ENCODE measurements around the gene HS3ST5.
"Not testable (repeated sequence)": the region's sequence is repeated elsewhere in the genome, so short reads cannot be mapped to it uniquely, and the experiment has no call there.

HS3ST5 gene

DNA sequence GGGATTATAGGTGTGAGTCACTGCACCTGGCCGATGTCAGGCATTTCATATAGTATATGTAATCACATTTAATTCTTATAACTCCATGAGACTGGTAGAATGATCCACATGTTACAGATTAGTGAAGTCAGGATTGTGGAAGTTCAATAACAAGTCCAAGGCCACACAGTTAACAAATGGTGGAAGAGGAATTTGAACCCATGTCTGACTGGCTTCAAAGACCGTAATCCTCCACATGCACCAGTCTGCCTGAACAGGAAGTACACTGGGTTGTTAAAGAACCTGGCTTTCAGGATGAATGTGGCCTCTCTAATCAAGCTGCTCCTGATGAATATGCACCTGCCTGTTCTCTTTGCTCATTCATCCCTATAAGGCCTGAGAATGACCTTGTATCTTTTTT lies 249.9 kb downstream of the HS3ST5 start:
- DNase-seq (ENCODE audit: low read depth in 2 of 2) = no peak

DNA sequence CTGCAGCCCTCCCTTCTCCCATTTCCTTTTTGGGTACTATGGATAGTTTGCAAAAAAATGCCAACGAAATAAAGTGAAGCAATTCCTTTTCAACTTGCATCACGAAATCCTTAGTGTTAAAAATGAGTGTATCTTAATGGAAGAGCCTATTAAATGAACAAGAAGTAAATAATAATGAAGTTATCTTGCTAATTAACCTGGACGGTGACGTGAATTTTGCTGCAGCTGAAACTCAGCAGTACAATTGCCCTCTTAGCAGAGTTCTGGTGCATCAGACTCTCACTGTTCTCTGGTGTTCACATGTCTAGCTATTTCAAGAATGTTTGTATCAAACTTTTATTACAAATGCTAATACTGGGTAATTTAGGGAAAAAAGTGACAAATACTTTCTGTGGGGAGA lies 252.2 kb downstream of the HS3ST5 start:
- no peak for DNase-seq (ENCODE audit: low read depth in 2 of 2)

DNA sequence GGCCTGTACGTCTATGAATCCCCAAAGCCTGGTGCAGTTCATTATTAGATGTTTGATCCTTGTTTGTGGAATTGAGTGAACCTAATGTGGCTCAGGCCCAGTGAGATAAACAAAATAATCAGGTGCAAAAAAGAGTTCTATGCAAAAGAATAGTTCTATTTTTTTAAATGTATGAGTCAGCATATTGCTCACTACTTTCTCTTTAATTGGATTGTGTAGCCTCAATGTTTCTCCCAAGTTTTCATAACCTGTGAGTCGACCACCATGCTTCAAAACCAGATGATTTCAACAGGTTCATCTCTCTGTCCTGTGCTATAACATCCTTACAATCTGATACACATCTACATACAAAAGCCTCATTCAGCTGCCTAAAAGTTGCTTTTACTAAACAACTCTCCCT lies 255.3 kb downstream of the HS3ST5 start:
- DNase-seq (ENCODE audit: low read depth in 2 of 2) = no peak

DNA sequence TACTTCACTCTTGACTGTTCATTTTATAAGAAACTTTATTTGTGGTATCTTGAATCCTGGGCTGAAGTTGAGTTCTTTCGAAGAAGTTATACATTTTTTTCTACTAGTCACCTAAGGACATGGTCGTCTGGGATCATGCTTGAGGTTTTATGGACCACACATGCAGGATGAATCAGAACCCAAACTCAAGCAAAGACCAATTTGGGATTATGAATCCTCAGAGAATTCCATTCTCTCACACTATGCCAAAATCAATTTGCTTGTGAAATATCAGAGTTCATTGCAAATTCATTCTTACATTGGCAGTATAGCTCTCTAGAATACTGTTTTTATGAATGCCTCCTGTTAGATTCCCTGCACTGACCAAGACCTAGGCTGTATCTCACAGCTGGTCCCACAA lies 257.6 kb downstream of the HS3ST5 start:
- DNase-seq (ENCODE audit: low read depth in 2 of 2) = peak; percentile 79 to 83

DNA sequence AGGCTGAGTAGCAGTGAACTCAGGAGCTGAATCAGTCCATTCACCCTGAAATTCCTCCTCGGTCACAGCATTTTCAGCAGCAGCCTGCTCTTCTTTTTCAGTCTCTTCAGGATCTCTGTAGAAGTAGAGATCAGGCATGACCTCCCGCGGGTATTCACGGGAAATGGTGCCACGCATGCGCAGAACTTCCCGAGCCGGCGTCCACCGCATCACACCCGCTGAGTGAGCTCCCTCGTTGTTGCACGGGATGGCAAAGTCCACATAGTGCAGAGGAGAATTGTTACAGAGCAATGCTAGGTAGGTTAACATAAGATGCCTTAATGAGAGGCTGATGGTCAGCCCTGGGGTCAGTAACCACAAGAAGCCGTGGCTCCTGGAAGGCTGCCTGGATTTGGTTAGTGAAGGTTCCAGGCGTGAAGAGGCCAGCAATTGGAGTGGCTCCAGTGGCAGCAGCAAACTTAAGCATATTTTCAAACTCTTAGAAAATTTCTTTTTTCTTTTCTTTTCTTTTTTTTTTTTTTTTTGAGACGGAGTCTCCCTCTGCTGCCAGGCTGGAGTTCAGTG lies 258.4 kb downstream of the HS3ST5 start:
- DNase-seq (ENCODE audit: low read depth in 2 of 2) = no peak

DNA sequence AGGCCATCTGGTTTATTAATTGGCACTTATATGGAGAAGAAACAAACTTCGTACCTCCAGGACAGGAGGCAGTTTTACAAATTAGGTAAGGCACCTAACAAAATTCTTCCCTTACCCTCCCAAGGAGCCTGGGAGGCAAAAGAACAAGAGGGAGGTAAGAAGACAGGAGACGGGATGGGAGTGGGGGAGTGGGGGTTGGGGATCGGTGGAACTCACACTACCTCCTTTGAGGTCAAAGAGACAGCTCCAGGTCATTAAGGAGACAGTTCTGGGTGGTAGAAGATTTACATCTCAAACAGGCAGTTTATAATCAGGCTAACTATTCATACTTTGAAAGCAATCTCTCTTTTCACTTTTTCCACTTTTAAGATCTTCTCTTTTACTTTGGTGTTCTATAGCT lies 259.6 kb downstream of the HS3ST5 start:
- DNase-seq (ENCODE audit: low read depth in 2 of 2) = no peak

DNA sequence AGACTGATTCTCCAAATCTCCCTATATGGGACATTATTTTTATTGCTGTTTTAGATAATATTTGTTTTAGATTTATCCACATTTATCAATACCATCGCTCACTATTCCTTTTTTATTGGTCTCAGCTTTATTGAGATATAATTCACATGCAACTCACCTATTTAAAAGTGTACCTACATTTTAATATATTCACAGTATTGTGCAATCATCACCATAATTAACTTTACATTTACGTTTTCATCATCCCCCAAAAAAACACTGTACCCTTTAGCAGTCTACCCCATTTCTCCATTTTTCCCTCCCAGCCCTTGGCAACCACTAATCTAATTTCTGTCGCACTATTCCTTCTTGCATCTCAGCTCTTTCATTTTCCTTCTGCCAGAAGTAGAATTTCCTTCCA lies 261.1 kb downstream of the HS3ST5 start:
- no peak for DNase-seq (ENCODE audit: low read depth in 2 of 2)

DNA sequence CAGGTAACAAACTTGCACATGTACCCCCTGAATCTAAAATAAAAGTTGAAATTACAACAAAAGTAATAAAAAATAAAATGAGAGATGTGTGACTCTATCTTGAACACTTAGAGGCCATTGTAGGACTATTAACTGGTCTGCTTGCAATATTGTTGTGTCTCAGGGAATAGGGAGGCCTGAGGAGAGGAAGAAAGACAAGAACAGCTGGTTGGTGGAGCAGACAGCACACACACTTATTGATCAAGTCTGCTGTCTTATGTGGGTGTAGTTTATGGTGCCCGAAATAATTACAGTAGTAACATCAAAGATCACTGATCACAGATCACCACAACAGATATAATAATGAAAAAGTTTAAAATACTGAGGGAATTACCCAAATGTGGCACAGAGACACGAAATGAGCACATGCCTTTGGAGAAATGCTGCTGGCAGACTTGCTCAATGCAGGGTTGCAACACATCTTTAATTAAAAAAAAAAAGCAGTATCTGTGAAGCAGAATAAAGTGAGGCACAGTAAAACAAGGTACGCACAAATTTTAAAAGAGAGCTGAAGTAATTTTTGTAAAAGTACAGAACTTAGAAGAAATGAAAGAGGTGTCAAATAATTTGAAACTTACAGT lies 261.8 kb downstream of the HS3ST5 start:
- DNase-seq (ENCODE audit: low read depth in 2 of 2) = no peak

DNA sequence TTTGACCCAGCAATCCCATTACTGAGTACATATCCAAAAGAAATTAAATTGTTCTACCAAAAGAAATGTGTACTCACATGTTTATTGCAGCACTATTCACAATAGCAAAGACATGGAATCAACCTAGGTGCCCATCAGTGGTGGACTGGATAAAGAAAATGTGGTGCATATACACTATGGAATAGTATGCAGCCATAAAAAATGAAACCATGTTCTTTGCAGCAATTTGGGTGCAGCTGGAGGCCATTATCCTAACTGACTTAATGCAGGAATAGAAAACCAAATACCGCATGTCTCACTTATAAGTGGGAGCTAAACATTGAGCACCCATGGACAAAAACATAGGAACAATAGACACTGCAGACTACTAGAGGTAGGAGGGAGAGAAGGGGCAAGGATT lies 262.4 kb downstream of the HS3ST5 start:
- not testable (repeated sequence) for DNase-seq (ENCODE audit: low read depth in 2 of 2)

DNA sequence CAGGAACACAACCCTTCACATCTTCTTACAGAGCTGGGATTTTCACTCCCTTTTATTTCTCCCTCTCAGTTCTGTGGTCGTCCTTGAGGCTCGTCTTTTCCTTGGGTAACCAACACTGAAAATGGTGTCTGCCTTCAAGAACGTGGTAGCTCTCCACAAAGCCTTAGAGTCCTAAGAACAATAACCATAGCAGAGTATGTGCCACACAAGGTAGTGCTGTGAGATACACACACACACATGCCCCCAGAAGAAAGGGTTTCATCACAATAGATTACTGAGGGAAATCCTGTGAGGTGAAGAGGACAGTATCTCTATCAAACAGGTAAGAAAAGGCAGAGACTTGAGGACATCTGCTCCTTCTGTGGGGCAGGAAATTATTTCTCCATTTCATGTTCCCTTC lies 267.0 kb downstream of the HS3ST5 start:
- no peak for DNase-seq (ENCODE audit: low read depth in 2 of 2)

DNA sequence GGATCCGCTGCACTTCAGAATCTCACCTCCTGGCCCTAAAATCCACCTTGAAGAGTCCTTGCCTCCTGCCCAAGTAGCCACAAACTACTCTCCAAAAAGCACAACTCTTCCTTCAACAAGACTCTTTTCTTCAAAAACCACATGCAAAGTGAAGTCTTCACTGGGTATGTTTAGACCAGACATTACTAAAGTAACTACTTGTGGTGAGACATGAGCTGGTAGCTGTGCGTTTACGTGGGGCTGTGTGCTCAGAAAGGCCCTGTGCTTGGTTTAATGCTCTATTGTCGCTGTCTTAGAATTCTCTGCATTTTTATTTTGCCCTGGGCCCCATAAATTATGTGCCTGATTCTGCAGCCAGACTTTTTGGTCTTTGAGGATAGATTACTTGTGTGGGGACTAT lies 267.5 kb downstream of the HS3ST5 start:
- DNase-seq (ENCODE audit: low read depth in 2 of 2) = no peak

DNA sequence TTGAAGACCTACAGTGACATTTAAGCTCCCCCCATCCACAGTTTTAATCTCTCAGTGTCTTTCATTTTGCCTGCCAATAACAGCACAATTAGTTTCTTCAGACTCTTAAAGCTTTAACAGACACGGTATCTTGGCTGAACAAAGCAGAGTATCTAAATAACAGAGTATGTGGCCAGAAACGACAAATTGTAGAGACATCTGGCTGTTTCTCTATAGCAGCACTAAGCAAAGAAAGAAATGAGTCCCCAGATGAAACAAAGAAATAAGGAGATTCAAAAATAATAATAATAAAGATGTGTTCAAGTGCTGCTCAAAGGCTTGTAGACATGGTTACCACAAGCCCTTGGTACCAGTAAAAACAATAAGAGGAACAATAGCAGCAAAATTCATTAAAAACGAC lies 274.1 kb downstream of the HS3ST5 start:
- no peak for DNase-seq (ENCODE audit: low read depth in 2 of 2)

DNA sequence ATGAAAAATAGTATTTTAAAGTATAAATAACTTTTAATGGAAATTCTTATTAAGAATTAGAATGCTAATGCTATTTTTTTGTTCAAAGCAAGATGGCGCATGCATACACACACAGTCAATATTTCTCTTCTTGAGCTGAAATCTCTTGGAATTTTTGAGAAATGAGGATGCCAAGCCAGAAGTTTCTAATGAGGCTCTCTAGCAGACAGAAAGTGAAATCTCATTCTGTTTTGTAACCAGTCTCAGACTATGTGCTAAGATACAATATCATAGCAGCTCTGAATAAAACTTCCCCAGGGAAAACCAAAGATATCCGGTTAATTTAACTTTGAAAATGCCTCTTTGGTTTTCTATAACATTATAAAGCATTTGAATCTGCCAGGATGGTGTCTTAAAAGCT lies 274.7 kb downstream of the HS3ST5 start:
- DNase-seq (ENCODE audit: low read depth in 2 of 2) = no peak

DNA sequence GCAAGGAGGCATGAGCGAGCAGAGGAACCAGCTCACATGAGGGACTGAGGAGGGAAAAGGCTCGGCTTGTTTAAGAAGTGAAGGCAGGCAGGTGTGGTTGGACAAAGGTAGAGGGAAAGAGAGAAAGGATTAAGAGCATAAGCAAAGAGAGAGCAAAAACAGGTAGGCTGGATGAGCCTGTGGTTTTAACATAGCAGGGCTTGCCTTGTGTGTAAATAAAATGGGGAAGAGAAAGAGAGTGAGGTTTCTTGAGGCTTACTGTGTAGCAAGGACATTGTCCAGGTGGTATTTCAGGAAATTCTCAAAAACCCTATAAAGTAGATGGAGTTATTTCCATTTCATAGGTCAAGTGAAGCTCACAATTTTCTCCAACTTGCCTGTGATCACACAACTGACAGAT lies 278.0 kb downstream of the HS3ST5 start:
- DNase-seq (ENCODE audit: low read depth in 2 of 2) = no peak

DNA sequence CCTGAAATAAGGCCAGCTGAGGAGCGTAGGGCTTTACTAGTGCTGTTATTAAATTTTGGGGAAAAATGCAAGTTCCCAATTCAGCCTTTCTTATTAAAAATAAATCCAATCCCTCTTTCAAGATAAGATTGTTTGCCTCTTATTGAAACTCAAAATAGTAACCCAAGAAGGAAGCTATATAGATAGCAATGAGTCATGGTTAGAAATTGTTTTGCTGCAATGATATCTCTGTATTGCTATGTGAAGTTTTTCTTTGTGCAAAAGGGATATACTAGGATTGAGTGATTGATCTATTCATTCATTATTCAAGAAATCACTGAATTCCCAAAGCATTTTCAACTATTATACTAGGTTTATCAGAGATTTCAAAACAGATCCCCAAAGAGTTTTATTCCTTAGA lies 278.9 kb downstream of the HS3ST5 start:
- DNase-seq (ENCODE audit: low read depth in 2 of 2) = no peak

DNA sequence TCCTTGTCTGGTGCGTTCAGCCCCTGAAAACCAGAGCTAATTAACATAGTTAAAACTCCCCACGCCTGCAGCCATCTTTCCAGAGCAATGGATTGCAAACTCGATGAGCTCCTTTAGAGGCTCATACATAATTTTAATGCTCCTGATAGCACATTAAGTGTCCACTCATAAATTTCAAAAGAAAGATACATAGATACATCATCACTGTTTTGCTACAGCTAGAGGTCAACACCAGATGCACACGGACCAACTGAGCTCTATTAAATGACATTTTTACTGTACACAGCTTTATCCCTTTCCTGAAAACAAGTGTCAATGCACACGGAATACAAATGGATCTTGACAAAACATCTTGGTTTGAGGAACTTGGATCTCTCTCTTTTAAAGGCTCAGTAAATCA lies 280.6 kb downstream of the HS3ST5 start:
- DNase-seq (ENCODE audit: low read depth in 2 of 2) = no peak

DNA sequence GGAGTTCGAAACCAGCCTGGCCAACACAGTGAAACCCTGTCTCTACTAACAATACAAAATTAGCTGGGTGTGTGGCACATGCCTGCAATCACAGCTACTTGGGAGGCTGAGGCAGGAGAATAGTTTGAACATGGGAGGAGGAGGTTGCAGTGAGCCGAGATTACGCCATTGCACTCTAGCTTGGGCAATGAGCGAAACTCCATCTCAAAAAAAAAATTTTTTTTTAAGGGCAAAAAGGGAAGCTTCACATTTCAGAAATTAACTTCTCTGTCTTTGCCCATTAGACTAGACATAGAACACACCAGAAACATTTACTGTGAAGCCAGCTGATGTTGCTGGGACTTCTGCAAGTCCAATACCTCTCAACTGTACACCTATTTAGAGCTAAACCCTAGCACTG lies 281.1 kb downstream of the HS3ST5 start:
- DNase-seq (ENCODE audit: low read depth in 2 of 2) = no peak

DNA sequence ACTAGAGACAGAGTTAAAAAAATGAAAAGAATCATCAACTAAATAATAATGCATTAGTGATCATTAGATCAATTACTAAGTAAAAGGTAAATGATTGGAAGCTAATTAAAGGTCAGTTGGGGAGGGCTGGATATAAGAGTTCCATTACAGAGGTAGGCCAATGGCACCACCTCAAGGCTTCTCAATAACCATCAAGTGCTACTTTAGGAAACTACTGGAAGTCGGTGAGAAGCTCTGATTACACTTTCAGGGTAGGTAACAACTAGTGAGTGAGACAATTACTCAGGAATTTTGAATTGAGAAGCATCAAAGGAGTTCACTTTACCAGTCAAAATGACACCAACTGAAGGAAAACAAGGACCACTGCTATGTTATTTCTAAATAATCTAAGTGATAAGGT lies 281.7 kb downstream of the HS3ST5 start:
- no peak for DNase-seq (ENCODE audit: low read depth in 2 of 2)

DNA sequence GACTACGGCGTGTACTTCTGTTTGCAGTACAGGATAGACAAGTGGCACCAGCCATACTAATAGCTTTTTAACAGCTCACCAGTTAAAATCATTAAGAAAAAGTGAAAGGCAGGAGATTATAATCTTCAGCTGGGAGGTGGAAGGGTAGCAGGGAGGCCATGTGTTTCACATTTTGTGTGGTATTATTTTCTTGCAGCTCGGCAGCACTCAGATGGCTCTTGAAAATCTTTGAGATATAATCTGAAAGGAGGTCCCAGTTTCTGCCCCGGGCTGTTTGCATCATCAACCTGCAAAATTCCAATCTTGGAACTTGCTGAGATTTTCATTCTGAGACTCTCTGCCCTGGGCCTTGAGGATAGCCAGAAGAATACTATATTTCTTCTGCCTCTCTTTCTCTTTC lies 284.4 kb downstream of the HS3ST5 start:
- no peak for DNase-seq (ENCODE audit: low read depth in 2 of 2)

DNA sequence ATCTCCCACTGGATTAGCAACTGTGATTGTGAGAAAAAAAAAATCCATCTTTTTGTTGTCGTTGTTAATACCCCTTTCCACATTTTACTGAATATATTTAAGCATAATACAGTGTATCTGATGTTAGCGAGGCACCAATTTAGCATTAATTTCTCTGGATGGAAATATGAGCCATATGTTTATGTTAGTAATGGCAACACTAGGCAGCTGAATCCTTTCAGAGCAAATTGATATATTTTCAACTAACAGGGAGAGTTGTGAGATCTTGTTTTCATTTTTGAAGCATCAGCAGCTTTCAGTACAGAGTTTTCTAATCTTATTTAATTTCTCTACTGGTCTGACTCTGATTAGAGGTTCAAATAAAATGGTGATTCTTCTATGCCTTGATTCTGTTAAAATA lies 287.1 kb downstream of the HS3ST5 start:
- DNase-seq (ENCODE audit: low read depth in 2 of 2) = no peak

DNA sequence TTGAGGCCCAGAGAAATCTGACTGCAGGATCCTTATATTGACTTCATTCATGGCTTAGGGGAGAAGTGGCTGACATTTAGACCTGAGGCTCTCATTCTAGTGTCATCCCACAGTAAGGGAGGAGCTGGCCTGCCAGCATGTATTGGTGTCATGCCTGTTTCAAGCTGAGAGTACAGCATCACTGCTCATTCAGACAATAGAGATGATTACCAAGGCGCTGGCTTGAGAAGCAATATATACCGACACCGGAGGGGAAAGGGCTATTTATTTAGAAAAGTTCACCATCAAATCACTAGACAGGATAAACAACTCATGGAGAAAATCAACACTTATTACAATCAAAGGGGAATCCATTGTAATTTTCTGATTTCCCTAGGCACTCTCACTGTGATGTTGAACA lies 287.5 kb downstream of the HS3ST5 start:
- DNase-seq (ENCODE audit: low read depth in 2 of 2) = no peak

DNA sequence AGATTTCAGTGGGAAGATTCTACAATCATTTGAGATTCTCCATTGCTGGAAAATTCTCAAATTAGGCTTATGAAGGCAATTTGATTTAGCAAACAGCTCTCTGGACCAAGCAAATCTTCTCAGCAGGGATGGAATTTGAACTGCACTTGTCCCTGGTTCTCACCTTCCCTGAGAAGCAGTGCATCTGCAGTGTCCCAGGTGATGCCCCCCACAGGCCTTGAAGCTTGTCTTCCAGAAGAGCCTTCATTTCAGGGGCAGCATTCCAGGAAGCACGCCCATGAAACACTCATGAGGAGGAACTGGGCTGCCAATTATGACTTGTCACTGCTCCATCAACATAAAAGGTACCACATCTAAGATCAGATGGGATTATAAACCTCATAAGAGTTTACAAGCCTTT lies 289.0 kb downstream of the HS3ST5 start:
- no peak for DNase-seq (ENCODE audit: low read depth in 2 of 2)

DNA sequence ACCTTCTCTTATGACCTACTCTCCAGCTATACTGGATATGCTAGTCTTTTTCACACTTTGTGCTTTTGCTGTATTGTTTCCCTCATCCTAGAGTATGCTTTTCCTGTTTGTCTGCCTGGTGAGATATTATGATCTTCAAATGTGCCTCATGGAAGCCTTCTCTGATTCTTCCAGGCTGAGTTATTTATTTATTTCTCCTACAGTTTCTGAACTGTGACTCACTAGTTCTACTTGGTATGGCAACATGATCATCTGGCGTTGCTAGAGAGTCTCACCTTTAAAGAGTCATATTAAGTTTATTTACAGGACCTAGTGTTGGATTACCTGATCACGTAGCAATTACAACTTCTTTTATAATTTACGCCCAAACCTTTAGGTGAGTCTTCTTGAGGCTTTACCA lies 290.7 kb downstream of the HS3ST5 start:
- no peak for DNase-seq (ENCODE audit: low read depth in 2 of 2)

DNA sequence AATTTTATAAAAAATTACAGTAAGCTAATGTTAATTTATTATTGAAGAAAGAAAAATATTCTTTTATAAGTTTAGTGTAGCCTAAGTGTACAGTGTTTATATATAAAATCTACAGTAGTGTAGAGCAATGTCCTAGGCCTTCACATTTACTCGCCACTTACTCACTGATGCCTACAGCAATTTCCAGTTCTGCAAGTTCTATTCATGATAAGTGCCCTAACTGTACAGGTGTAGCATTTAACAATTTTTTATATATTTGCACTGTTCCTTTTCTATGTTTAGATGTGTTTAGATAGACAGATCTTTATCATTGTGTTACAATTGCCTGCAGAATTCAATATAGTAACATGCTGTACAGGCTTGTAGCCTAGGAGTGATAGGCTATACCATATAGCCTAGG lies 291.8 kb downstream of the HS3ST5 start:
- DNase-seq (ENCODE audit: low read depth in 2 of 2) = no peak

Measured in fibroblast of skin of left biceps (primary cell).